ENCODE measurements around the gene LRCH1.
A peak's percentile ranks its signal among the peaks of the same experiment; 100 is the strongest.

Gene LRCH1

GRCh38 chr13:46587807-46588418 lies 34.9 kb downstream of the LRCH1 start:
- no peak overlapping the region for H3K4me3 Mint-ChIP-seq
- no peak overlapping the region for H3K27ac Mint-ChIP-seq
- no peaks in the 10 kb centered on the region for H3K9me3 Mint-ChIP-seq
- no peaks in the 10 kb centered on the region for H3K27me3 Mint-ChIP-seq
- H3K4me1 Mint-ChIP-seq: peaks cover 74% of the 10 kb centered on the region
- H3K36me3 Mint-ChIP-seq: no peaks in the 10 kb centered on the region

DNA sequence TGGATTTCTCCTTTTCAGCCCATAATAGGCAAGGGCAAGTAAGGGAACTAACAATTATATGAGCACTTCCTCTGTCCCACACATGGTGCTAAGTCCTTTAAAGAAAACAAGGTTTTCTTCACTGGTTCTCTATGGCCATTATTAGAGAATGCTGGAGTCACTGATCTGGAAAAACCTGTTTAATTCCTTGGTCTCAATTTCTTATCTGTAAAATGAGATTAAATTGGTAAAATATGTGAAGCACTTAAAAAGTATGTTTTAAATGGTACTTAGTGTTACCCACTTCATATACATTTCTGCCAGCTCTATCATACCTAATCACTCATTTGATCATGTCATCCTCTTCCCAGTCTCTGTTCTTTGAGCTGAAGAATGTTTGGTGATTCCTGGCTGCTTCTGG lies 39.4 kb downstream of the LRCH1 start:
- no peaks in the 10 kb centered on the region for H3K27me3 Mint-ChIP-seq
- H3K9me3 Mint-ChIP-seq: no peaks in the 10 kb centered on the region
- no peaks in the 10 kb centered on the region for H3K36me3 Mint-ChIP-seq
- no peak overlapping the region for H3K27ac Mint-ChIP-seq
- no peak overlapping the region for H3K4me3 Mint-ChIP-seq
- peaks cover 78% of the 10 kb centered on the region for H3K4me1 Mint-ChIP-seq

- Mint-ChIP-seq H3K27ac (peak overlapping the region; percentile 14), H3K36me3 (no peaks in the 10 kb centered on the region), H3K4me3 (peak overlapping the region; percentile 73), H3K4me1 (peaks cover 82% of the 10 kb centered on the region), H3K27me3 (no peaks in the 10 kb centered on the region), H3K9me3 (no peaks in the 10 kb centered on the region)
These were observed 40.4 kb downstream of the LRCH1 start for GRCh38 chr13:46593398-46593797.

DNA sequence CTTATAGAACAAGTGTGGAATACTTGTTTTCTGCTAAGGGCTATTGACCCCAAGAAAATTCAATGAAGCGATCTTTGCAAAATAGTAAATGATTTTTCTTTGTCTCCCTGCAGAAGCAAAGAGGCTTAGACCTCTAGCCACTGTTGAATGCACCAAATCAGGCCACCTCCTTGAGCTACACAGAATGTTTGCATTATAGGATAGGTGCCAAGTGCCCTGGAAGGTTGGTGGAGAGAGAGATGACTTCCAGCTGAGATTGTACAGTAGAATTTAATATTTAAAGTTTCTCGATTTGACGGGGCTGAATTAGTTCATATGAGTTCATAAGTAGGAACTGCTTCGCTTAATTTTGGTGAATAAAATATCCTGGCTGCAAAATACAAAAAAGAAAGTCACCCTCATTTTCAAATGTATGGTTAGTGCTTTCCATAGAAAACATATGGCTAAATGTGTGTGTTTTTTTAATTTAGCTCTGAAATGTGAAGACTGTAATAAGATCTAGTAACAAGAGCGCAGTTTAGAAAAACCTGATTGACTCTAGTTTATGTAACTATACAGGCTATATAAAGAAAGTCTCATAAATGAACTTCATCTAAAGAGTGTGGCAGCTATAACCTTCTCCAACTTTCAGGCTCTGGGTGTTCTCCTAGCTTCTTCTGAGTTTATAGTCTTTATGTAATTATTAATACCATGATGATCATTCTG lies 41.6 kb downstream of the LRCH1 start:
- H3K27me3 Mint-ChIP-seq: no peaks in the 10 kb centered on the region
- H3K4me1 Mint-ChIP-seq: peaks cover 93% of the 10 kb centered on the region
- H3K27ac Mint-ChIP-seq: peak overlapping the region; percentile 17
- no peaks in the 10 kb centered on the region for H3K9me3 Mint-ChIP-seq
- peaks cover 1% of the 10 kb centered on the region for H3K36me3 Mint-ChIP-seq
- no peak overlapping the region for H3K4me3 Mint-ChIP-seq

- peak overlapping the region; percentile 30 for H3K4me3 Mint-ChIP-seq
- no peaks in the 10 kb centered on the region for H3K9me3 Mint-ChIP-seq
- no peaks in the 10 kb centered on the region for H3K27me3 Mint-ChIP-seq
- peaks cover 91% of the 10 kb centered on the region for H3K4me1 Mint-ChIP-seq
- peaks cover 1% of the 10 kb centered on the region for H3K36me3 Mint-ChIP-seq
- peak overlapping the region; percentile 11 for H3K27ac Mint-ChIP-seq
These were observed 42.3 kb downstream of the LRCH1 start for GRCh38 chr13:46595136-46595884.

DNA sequence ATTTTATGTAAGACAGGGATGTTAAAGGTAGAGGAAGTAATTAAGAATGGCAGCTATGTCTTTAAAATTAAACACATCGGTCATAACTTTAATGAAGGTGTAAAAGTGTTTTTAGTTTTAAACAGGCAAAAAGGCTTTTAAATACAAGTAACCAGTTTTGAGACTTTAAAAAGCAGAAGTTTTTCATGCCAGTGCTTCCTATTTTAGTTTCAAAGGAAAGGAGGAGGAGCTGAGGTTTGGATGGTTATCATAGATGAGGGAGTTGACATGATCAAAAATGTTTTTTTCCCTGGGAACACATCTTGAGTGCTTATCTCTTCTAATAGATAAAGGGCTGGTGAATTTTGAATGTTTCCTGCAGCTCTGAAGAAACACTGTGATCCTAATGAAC lies 42.9 kb downstream of the LRCH1 start:
- Mint-ChIP-seq H3K4me3 (peak overlapping the region; percentile 30), H3K9me3 (no peaks in the 10 kb centered on the region), H3K27ac (no peak overlapping the region)

GRCh38 chr13:46596466-46596865 lies 43.5 kb downstream of the LRCH1 start:
- no peaks in the 10 kb centered on the region for H3K27me3 Mint-ChIP-seq
- peaks cover 92% of the 10 kb centered on the region for H3K4me1 Mint-ChIP-seq
- no peak overlapping the region for H3K27ac Mint-ChIP-seq
- H3K36me3 Mint-ChIP-seq: peaks cover 1% of the 10 kb centered on the region
- no peak overlapping the region for H3K4me3 Mint-ChIP-seq
- H3K9me3 Mint-ChIP-seq: no peaks in the 10 kb centered on the region

More for the DNA sequence above, 42.9 kb downstream of the LRCH1 start:
- no peaks in the 10 kb centered on the region for H3K27me3 Mint-ChIP-seq
- H3K4me1 Mint-ChIP-seq: peaks cover 92% of the 10 kb centered on the region
- peaks cover 1% of the 10 kb centered on the region for H3K36me3 Mint-ChIP-seq

DNA sequence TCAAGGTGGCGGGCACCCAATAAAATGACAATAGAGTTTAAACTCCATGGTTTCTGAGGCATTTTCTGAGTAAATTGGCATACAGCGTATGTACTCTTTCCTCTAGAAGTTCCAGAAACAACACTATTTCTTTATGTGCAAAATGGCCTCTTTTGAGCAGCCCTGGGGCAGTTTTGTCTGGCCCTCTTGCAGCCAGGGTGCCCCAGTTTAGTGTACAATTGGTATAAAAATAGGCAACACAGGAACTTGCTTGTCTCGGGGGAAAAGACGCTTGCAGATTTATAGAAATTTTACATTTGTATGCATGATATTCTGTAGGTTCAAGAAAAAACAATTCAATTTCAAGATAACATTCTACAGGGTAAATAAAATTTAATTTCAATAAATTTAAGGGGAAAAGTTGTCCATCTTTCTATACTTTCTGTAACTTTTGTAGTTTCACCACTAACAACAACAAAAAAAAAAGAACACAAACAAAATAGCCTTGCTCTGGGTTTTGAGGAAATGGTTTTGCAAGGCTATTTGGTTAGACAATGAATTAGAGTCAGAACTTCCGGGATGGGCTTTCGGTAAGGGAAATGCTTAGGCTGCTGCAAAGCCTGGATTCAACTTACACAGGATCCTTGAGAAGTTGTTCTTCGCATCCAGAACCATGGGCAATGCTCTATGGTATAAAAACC lies 45.3 kb downstream of the LRCH1 start:
- Mint-ChIP-seq H3K4me3 (peak overlapping the region; percentile 19), H3K27ac (no peak overlapping the region), H3K9me3 (no peaks in the 10 kb centered on the region), H3K4me1 (peaks cover 92% of the 10 kb centered on the region), H3K36me3 (peaks cover 1% of the 10 kb centered on the region), H3K27me3 (no peaks in the 10 kb centered on the region)

DNA sequence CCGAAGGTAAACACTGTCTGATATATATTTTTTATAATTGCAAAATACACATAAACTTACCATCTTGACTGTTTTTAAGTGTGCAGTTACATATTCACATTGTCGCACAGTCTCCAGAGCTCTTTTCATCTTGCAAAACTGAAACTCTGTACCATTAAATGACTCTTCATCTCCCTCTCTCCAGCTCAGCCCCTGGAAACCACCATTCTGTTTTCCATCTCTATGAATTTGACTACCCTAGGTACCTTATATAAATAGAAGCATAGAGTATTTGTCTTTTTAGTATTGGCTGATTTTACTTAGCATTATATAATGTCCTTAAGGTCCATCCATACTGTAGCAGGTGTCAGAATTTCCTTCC lies 45.8 kb downstream of the LRCH1 start:
- Mint-ChIP-seq H3K9me3 (no peaks in the 10 kb centered on the region), H3K4me1 (peaks cover 87% of the 10 kb centered on the region), H3K27me3 (no peaks in the 10 kb centered on the region), H3K4me3 (peak overlapping the region; percentile 43), H3K36me3 (peaks cover 1% of the 10 kb centered on the region), H3K27ac (no peak overlapping the region)

GRCh38 chr13:46600943-46601311 lies 48.0 kb downstream of the LRCH1 start:
- Mint-ChIP-seq H3K36me3 (peaks cover 1% of the 10 kb centered on the region), H3K4me1 (peaks cover 82% of the 10 kb centered on the region), H3K9me3 (no peaks in the 10 kb centered on the region), H3K27me3 (no peaks in the 10 kb centered on the region), H3K27ac (peak overlapping the region; percentile 17), H3K4me3 (no peak overlapping the region)

DNA sequence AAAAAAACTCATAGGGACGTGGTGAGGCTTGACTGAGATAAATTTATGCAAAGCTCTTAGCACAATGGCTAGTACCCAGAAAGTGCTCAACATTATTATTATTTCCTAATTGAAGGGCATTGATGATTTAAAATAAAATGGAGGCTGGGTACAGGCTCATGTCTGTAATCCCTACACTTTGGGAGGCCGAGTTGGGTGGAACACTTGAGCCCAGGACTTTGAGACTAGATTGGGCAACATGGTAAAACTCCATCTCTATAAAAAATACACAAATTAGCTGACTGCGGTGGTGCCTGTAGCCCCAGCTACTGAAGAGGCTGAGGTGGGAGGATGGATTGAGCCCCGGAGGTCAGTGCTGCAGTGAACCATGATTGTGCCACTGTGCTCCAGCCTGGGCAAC lies 49.6 kb downstream of the LRCH1 start:
- H3K27me3 Mint-ChIP-seq: no peaks in the 10 kb centered on the region
- H3K9me3 Mint-ChIP-seq: no peaks in the 10 kb centered on the region
- peaks cover 87% of the 10 kb centered on the region for H3K4me1 Mint-ChIP-seq
- no peak overlapping the region for H3K27ac Mint-ChIP-seq
- peaks cover 1% of the 10 kb centered on the region for H3K36me3 Mint-ChIP-seq
- no peak overlapping the region for H3K4me3 Mint-ChIP-seq

DNA sequence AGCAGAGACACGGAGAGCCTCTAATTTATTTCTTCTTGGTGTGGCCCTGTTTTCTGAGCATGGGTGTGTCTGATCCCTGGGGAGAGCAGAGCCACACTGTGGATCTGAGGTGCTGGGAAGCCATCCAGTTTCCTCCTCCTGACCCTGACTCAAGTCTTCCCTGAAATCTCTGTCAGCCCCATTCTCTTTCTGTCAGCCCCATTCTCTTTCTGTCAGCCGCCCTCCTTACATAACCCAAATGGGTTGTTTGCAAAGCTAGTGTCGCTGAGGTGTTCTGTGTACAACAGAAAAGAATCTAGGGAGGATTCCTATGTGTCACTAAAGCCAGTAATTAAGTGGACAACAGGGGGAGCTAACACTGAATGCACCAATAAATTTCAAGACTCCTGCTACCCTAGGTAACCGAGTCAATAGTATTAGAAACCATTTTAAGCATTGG lies 50.2 kb downstream of the LRCH1 start:
- Mint-ChIP-seq H3K27ac (no peak overlapping the region), H3K4me1 (peaks cover 87% of the 10 kb centered on the region), H3K4me3 (no peak overlapping the region), H3K9me3 (no peaks in the 10 kb centered on the region), H3K27me3 (no peaks in the 10 kb centered on the region), H3K36me3 (peaks cover 1% of the 10 kb centered on the region)

- H3K27ac Mint-ChIP-seq: no peak overlapping the region
- no peaks in the 10 kb centered on the region for H3K9me3 Mint-ChIP-seq
- no peak overlapping the region for H3K4me3 Mint-ChIP-seq
- H3K4me1 Mint-ChIP-seq: peaks cover 87% of the 10 kb centered on the region
- no peaks in the 10 kb centered on the region for H3K36me3 Mint-ChIP-seq
- no peaks in the 10 kb centered on the region for H3K27me3 Mint-ChIP-seq
These were observed 51.4 kb downstream of the LRCH1 start for GRCh38 chr13:46604226-46604990.

DNA sequence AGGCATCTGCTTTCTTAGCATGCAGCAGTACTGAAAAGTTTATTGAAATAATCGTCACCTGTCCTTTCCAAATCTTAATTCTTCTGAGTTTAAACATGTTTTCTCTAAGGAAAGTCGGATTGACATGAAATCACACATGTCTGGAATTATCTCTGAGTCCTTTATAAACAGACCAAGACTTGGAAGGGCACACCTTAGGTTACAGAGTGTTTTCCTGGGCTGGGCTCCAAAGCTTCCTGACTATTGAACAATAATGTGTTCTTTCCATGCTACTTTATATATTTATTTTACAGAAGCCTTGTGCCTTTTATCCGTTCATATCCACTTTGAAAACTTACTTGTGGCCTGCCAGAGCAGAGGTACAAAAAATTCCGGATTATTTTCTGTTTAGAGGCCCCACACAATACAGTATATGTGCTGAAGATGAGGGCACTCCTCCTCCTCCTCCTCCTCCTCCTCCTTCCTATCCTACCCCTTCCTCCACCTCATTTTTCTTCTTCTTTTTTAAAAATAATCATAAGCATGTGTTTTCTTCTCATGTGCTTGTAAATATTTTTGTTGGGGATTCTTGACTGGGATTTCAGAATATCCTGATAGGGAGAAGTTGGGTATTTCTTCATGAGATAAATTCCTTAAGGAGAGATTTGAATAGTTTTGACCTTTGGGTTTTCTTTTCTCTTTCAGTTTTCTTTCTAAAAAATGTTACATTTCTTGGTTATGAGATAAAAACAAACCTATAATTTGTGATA lies 52.3 kb downstream of the LRCH1 start:
- Mint-ChIP-seq H3K9me3 (no peaks in the 10 kb centered on the region), H3K4me3 (no peak overlapping the region)

More for the DNA sequence above, 52.3 kb downstream of the LRCH1 start:
- no peak overlapping the region for H3K27ac Mint-ChIP-seq
- no peaks in the 10 kb centered on the region for H3K27me3 Mint-ChIP-seq
- peaks cover 86% of the 10 kb centered on the region for H3K4me1 Mint-ChIP-seq
- no peaks in the 10 kb centered on the region for H3K36me3 Mint-ChIP-seq
